IPS-15b (cell line): ENCODE measurements around the gene RASL12.
"Not testable (repeated sequence)": the region's sequence is repeated elsewhere in the genome, so short reads cannot be mapped to it uniquely, and the experiment has no call there.

Experiments used
- H3K27me3 ChIP-seq: one replicate; pipeline ENCODE4 v1.6.1; 2013; ENCODE audit warnings: low read length; ENCODE audit not compliant: control insufficient read depth, insufficient read depth
- H3K36me3 ChIP-seq: one replicate; pipeline ENCODE4 v1.6.1; 2013; ENCODE audit warnings: low read length; ENCODE audit not compliant: control insufficient read depth, insufficient read depth
- H3K4me1 ChIP-seq: one replicate; pipeline ENCODE4 v1.6.1; 2013; ENCODE audit warnings: mild to moderate bottlenecking, low read length; ENCODE audit not compliant: control insufficient read depth, insufficient read depth
- H3K4me3 ChIP-seq: one replicate; pipeline ENCODE4 v1.5.1; 2013; ENCODE audit warnings: low read depth, low read length
- H3K9ac ChIP-seq: one replicate; pipeline ENCODE4 v1.6.1; 2013; ENCODE audit warnings: low read depth, mild to moderate bottlenecking, low read length
- H3K9me3 ChIP-seq: one replicate; pipeline ENCODE4 v1.6.1; 2013; ENCODE audit warnings: mild to moderate bottlenecking, low read length; ENCODE audit not compliant: control insufficient read depth, insufficient read depth

RASL12 gene

DNA sequence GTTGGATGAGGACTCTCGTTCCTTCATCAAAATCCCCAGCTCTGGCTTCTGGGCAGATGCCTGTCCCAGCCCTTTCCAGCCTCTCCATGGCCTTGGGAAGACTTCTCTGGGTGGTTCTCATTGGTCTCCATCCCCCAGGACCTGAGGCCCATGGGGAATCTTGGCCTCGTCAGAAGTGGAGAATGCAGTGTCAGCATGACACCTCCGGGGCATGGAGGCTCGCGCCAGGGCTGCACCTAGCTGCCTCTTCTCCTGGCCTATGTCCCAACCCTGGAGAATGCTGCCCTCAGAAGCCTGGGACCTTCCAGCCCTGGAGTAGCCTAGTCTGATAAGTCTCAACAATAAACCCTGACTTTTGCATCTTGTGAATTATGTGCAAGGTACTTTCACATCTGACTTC, 11.8 kb upstream of the RASL12 start:
- H3K27me3 ChIP-seq, result peaks cover 12% of the 10 kb centered on the region
- H3K9me3 ChIP-seq, result no peaks in the 10 kb centered on the region
- no peaks in the 10 kb centered on the region for H3K36me3 ChIP-seq
- H3K9ac ChIP-seq, result no peak overlapping the region
- H3K4me3 ChIP-seq, result no peak overlapping the region
- H3K4me1 ChIP-seq, result peaks cover 21% of the 10 kb centered on the region

DNA sequence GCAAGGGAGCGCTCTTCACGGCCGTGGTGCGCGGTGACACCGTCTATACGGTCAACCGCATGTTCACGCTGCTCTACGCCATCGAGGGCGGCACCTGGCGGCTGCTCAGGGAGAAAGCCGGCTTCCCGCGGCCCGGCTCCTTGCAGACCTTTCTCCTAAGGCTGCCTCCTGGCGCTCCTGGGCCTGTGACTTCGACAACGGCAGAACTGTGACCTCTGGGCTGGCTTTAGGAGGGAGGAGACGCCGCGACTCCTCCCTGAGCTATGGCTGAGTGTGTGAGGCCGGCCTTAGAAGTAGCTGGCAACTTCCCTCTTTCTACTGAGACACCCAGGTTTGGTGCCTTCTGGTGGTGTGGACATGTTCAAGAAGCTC, 10.2 kb upstream of the RASL12 start:
- Histone ChIP-seq H3K27me3 (peaks cover 12% of the 10 kb centered on the region), H3K36me3 (no peaks in the 10 kb centered on the region), H3K9ac (no peak overlapping the region), H3K4me1 (peaks cover 12% of the 10 kb centered on the region), H3K4me3 (no peak overlapping the region), H3K9me3 (no peaks in the 10 kb centered on the region)

DNA sequence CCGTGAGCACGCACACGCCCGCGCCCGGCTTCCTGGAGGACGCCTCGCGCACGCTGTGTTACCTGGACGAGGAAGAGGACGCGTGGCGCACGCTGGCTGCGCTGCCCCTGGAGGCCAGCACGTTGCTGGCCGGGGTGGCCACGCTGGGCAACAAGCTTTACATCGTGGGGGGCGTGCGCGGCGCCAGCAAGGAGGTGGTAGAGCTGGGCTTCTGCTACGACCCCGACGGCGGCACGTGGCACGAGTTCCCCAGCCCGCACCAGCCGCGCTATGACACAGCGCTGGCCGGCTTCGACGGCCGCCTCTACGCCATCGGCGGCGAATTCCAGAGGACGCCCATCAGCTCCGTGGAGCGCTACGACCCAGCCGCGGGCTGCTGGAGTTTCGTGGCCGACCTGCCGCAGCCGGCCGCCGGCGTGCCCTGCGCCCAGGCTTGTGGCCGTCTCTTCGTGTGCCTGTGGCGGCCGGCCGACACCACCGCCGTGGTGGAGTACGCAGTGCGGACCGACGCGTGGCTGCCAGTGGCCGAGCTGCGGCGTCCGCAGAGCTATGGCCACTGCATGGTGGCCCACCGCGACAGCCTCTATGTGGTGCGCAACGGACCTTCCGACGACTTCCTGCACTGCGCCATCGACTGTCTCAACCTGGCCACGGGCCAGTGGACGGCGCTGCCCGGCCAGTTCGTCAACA, 9.6 kb upstream of the RASL12 start:
- H3K36me3 ChIP-seq, result no peaks in the 10 kb centered on the region

DNA sequence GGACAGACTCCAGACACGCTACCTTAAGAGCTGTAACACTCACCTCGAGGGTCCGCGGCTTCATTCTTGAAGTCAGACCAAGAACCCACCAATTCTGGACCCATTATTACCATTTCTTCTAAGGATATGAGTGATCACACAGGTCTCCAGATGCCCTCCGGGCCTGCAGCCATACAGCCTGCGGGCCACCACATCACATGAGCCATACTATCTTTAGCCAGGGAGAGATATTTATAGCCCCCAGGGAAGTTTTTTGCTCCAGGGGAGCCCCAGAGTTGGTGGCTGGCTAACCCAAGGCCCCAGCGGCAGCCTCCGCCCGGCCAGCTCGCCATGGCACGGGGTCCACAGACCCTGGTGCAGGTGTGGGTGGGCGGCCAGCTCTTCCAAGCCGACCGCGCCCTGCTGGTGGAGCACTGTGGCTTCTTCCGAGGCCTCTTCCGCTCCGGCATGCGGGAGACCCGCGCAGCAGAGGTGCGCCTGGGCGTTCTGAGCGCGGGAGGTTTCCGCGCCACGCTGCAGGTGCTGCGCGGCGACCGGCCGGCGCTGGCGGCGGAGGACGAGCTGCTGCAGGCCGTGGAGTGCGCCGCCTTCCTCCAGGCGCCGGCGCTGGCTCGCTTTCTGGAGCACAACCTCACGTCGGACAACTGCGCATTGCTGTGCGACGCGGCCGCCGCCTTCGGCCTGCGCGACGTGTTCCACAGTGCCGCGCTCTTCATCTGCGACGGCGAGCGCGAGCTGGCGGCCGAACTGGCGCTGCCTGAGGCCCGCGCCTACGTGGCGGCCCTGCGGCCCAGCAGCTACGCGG, 8.9 kb upstream of the RASL12 start, which contains the start of gene KBTBD13:
KBTBD13 (plus strand) TSS at position 261 of the 805 bp plus-strand sequence; CDS start at position 331, 70 bp downstream.
- H3K9me3 ChIP-seq, result no peaks in the 10 kb centered on the region
- no peak within 1 kb of the TSS for H3K9ac ChIP-seq
- peaks cover 2% of the 10 kb centered on the region for H3K4me1 ChIP-seq
- H3K27me3 ChIP-seq, result peaks cover 12% of the 10 kb centered on the region
- H3K4me3 ChIP-seq, result no peak within 1 kb of the TSS
- H3K36me3 ChIP-seq, result no peaks in the 10 kb centered on the region

More for the DNA sequence above, 9.6 kb upstream of the RASL12 start:
- Histone ChIP-seq H3K9ac (no peak overlapping the region), H3K27me3 (peaks cover 12% of the 10 kb centered on the region), H3K4me3 (no peak overlapping the region), H3K4me1 (peaks cover 7% of the 10 kb centered on the region), H3K9me3 (no peaks in the 10 kb centered on the region)

DNA sequence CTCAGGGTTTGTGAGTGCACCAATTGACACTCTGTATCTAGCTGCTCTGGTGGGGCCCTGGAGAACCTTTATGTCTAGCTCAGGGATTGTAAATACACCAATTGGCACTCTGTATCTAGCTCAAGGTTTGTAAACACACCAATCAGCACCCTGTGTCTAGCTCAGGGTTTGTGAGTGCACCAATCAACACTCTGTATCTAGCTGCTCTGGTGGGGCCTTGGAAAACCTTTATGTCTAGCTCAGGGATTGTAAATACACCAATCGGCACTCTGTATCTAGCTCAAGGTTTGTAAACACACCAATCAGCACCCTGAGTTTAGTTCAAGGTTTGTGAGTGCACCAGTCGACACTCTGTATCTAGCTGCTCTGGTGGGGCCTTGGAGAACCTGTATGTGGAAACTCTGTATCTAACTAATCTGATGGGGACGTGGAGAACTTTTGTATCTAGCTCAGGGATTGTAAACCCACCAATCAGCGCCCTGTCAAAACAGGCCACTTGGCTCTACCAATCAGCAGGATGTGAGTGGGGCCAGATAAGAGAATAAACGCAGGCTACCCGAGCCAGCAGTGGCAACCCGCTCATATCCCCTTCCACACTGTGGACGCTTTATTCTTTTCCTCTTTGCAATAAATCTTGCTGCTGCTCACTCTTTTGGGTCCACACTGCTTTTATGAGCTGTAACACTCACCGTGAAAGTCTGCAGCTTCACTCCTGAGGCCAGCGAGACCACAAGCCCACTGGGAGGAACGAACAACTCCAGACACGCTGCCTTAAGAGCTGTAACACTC, 8.0 kb upstream of the RASL12 start:
- not testable (repeated sequence) for H3K4me1 ChIP-seq, H3K36me3 ChIP-seq, H3K27me3 ChIP-seq, H3K9me3 ChIP-seq, H3K4me3 ChIP-seq, H3K9ac ChIP-seq

DNA sequence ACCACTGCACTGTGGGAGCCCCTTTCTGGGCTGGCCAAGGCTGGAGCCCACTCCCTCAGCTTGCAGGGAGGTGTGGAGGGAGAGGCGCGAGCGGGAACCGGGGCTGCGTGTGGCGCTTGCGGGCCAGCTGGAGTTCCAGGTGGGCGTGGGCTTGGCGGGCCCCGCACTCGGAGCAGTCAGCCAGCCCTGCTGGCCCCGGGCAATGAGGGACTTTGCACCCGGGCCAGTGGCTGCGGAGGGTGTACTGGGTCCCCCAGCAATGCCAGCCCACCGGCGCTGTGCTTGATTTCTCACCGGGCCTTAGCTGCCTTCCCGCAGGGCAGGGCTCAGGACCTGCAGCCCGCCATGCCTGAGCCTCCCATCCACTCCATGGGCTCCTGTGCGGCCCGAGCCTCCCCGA, 7.2 kb upstream of the RASL12 start:
- H3K36me3 ChIP-seq, H3K4me3 ChIP-seq, H3K4me1 ChIP-seq: not testable (repeated sequence)

DNA sequence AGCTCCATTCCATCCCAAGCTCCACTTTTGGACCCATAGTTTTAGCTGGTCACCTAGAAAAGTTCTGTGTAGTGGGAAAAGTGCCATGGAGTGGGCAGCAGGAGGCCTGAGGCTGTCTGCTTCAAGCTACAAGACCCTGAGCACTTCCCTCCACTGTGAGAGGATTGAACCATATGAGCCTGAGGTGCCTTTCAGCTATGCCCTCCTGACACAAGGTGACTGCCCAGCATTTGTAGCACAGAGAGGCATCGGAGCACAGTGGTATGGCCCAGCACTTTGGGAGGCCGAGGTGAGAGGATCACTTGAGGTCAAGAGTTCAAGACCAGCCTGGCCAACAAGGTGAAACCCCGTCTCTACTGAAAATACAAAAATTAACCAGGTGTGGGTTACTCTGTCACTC, 4.8 kb upstream of the RASL12 start:
- no peak overlapping the region for H3K9ac ChIP-seq
- H3K4me3 ChIP-seq, result no peak overlapping the region
- H3K27me3 ChIP-seq, result no peaks in the 10 kb centered on the region
- no peaks in the 10 kb centered on the region for H3K4me1 ChIP-seq
- no peaks in the 10 kb centered on the region for H3K36me3 ChIP-seq
- H3K9me3 ChIP-seq, result no peaks in the 10 kb centered on the region

More for the DNA sequence above, 7.2 kb upstream of the RASL12 start:
- H3K9ac ChIP-seq, H3K9me3 ChIP-seq, H3K27me3 ChIP-seq: not testable (repeated sequence)

DNA sequence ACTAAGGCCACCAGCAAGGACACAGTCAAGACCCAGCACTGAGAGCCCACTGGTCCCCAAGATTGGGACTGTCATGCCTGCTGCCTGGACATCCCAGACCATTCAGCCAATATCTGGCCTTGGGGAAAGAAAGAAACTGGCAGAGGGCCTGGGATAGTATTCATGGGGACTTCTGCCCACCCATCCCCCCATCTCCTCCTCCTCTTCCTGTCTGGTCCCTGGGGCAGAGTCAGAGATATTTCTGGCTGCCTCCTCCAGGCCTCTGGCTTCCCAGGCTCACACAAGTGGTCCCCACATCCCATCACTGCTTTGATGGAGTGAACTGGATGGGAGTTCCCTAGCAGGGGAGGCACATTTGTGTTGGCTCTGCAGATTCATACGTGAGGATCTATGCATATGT, 4.2 kb upstream of the RASL12 start:
- Histone ChIP-seq H3K9me3 (no peaks in the 10 kb centered on the region), H3K27me3 (no peaks in the 10 kb centered on the region), H3K36me3 (no peaks in the 10 kb centered on the region), H3K9ac (no peak overlapping the region), H3K4me1 (no peaks in the 10 kb centered on the region), H3K4me3 (no peak overlapping the region)

DNA sequence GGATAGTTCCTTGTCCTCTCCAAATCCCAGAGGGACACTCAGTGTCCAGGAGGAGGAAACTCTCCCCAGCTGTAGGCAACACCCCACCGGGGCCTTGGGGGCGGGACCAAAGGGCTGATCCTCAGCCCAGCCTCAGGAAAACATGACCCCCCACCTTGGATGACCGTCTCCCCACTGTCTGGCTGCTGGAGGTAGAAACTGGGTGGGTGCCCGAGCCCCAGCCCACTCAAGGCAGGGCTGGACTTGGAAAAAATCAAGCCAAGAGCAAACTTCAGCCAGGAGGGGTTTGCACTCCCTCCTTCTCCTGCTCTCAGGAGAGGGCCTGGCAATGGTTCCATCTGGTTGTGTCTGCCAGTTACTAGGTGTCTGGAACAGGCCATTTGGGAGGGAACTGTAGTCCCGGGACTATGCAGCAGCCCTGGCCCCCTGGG, 3.6 kb upstream of the RASL12 start:
- Histone ChIP-seq H3K4me3 (no peak overlapping the region), H3K9ac (no peak overlapping the region), H3K4me1 (no peaks in the 10 kb centered on the region), H3K9me3 (no peaks in the 10 kb centered on the region), H3K27me3 (no peaks in the 10 kb centered on the region), H3K36me3 (no peaks in the 10 kb centered on the region)

DNA sequence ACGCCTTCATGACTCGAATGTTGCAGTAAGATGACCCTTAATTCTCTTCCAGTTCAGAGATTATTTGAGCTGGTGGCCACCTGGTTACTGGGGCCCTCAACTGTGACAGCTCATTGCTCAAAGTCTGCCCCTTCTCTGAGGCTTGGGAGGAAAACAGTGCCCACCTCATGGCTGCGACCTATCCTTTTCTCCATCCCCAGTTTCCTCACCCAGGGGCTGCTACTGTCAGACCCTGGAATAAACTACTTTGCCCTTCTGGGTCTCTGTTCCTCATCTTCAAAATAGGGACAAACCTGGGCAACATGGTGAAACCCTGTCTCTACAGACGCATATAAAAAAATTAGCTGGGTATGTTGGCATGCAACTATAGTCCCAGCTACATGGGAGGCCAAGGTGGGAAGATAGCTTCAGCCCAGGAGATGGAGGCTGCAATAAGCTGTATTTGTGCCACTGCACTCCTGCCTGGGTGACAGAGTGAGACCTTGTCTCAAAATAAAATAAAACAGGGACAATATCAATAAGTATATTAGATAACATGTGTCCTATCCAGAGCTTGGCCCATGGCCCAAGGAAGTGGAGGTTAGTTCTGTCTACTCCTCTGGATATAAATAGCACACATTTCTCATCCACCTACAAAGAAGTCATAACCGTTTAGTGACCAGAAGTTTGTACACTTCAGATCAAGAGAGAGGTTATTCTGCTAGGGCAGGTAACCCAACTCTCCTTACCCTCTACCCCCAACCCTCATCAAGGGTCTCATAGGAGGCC, 2.2 kb upstream of the RASL12 start:
- H3K9me3 ChIP-seq, result no peaks in the 10 kb centered on the region
- H3K4me3 ChIP-seq, result no peak overlapping the region
- H3K9ac ChIP-seq, result no peak overlapping the region
- peaks cover 3% of the 10 kb centered on the region for H3K36me3 ChIP-seq
- H3K27me3 ChIP-seq, result no peaks in the 10 kb centered on the region
- peaks cover 3% of the 10 kb centered on the region for H3K4me1 ChIP-seq

DNA sequence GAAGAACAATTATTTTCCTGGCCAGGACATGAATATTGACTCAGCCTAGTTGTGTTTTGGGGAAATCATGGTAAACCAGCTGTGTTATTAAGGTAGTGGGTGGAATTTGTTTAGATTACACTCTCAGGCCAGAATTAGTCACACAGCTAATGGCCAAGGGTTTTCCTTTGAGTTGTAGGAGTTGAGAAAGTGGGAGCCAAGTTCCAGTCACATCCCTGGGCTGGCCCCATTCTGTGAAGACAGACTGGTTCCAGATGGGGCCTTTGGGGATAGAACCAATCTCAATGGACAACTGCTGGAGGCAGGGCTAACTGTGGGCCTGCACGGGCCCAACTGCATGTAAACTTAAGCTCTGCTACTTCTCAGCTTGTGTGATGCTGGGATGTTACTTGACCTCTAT, 1.4 kb upstream of the RASL12 start:
- no peaks in the 10 kb centered on the region for H3K9me3 ChIP-seq
- peaks cover 3% of the 10 kb centered on the region for H3K36me3 ChIP-seq
- no peaks in the 10 kb centered on the region for H3K27me3 ChIP-seq
- H3K4me3 ChIP-seq, result no peak overlapping the region
- peaks cover 3% of the 10 kb centered on the region for H3K4me1 ChIP-seq
- H3K9ac ChIP-seq, result no peak overlapping the region
